ENCODE data around the gene GCK.

GCK gene

GRCh38 chr7:44157116-44158080 lies 31.8 kb downstream of the GCK start:
- no peak for DNase-seq
- no peak overlapping the region for H3K4me3 ChIP-seq (ENCODE audit: low read depth, low read length)
- no peaks in the 10 kb centered on the region for H3K36me3 ChIP-seq (replicated peaks)
- H3K27me3 ChIP-seq (replicated peaks) = no peaks in the 10 kb centered on the region
- no peak for TF ChIP-seq CTCF (IDR thresholded peaks at IDR 0.05; ENCODE audit: low read depth, low read length, missing control alignments)
- H3K27ac ChIP-seq = no peak overlapping the region
- in situ Hi-C loops (cut with HindIII; ENCODE audit: low pct_ligation_motif_present, low sequenced_read_pairs) = no loop called here

DNA sequence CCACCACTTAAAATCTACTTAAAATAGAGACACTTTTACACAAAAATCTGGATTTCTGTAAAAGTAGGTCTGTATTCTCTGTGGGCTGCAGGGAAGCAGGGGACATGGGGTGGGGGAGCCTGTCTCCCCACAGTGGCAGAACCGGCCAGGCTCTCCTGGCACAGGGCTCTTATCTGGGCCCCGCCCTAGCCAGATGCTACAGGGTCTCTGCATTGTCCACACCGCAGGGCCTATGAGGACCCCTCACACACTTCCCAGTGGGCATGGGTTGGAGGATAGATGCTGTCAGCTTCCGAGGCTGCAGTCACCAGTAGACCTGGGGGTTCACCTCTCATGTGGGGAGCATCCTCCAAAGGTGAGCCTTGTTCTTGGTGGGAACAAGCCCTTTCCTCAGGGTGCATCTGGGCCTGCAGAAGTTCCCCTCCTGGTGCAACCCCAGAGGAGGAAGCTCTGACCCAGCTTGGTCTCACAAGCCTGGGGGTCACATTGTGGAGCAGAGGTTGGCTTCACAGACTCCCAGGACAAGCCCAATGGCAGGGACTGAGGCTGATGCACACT lies 32.7 kb downstream of the GCK start:
- in situ Hi-C loops (cut with HindIII; ENCODE audit: low pct_ligation_motif_present, low sequenced_read_pairs) = no loop called here
- no peak for DNase-seq
- no peak for TF ChIP-seq CTCF (IDR thresholded peaks at IDR 0.05; ENCODE audit: low read depth, low read length, missing control alignments)
- no peak overlapping the region for H3K27ac ChIP-seq
- no peaks in the 10 kb centered on the region for H3K27me3 ChIP-seq (replicated peaks)
- no peaks in the 10 kb centered on the region for H3K36me3 ChIP-seq (replicated peaks)
- H3K4me3 ChIP-seq (ENCODE audit: low read depth, low read length) = no peak overlapping the region

GRCh38 chr7:44155191-44156185 lies 33.8 kb downstream of the GCK start:
- Histone ChIP-seq H3K36me3 (replicated peaks) (no peaks in the 10 kb centered on the region), H3K27ac (no peak overlapping the region), H3K27me3 (replicated peaks) (no peaks in the 10 kb centered on the region), H3K4me3 (ENCODE audit: low read depth, low read length) (no peak overlapping the region)
- in situ Hi-C loops (cut with HindIII; ENCODE audit: low pct_ligation_motif_present, low sequenced_read_pairs) = no loop called here
- no peak for TF ChIP-seq CTCF (IDR thresholded peaks at IDR 0.05; ENCODE audit: low read depth, low read length, missing control alignments)
- DNase-seq = no peak

- TF ChIP-seq CTCF (IDR thresholded peaks at IDR 0.05; ENCODE audit: low read depth, low read length, missing control alignments) = no peak
- DNase-seq = no peak
- in situ Hi-C loops (cut with HindIII; ENCODE audit: low pct_ligation_motif_present, low sequenced_read_pairs) = no loop called here
These were observed 34.5 kb downstream of the GCK start for GRCh38 chr7:44154703-44155102.

DNA sequence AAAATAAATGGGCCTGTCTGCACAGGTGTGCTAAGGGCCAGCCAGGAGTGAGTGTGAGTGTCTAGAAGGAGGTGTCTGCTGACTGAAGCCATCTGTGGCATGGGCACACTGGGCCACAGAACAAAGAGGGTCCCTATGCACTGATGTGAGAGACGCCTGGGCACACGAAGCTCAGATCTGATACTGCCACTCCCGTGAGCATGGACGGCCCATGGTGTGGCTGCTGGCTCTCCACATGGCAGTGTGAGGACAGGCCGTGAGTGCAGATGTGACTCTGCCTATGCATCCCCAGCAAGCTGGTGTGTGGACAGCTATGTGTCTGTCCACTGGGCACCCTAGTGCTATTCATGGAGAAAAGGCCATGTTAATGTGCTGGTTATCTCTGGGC lies 35.3 kb downstream of the GCK start:
- no peaks in the 10 kb centered on the region for H3K27me3 ChIP-seq (replicated peaks)
- H3K27ac ChIP-seq = no peak overlapping the region
- TF ChIP-seq CTCF (IDR thresholded peaks at IDR 0.05; ENCODE audit: low read depth, low read length, missing control alignments) = no peak
- no peak overlapping the region for H3K4me3 ChIP-seq (ENCODE audit: low read depth, low read length)
- H3K36me3 ChIP-seq (replicated peaks) = no peaks in the 10 kb centered on the region
- in situ Hi-C loops (cut with HindIII; ENCODE audit: low pct_ligation_motif_present, low sequenced_read_pairs) = no loop called here
- DNase-seq = no peak

More at GRCh38 chr7:44154703-44155102, 34.5 kb downstream of the GCK start:
- H3K36me3 ChIP-seq (replicated peaks) = no peaks in the 10 kb centered on the region
- no peaks in the 10 kb centered on the region for H3K27me3 ChIP-seq (replicated peaks)
- H3K27ac ChIP-seq = no peak overlapping the region
- no peak overlapping the region for H3K4me3 ChIP-seq (ENCODE audit: low read depth, low read length)

Measured in brain microvascular endothelial cell (primary cell).